A673 (cell line): ENCODE measurements around the gene ME3. TPM values are rescaled to one million over a fixed set of nuclear protein-coding genes. Genes with fewer than 3 reads are reported as not detected.

Source experiments
- BruUV-seq: library from RNA; stranded (reverse); fragments of 400-500 nt; replicated peaks from 2 replicates; lab custom pipeline; 2021; lab: Mats Ljungman, UMichigan
- CTCF ChIA-PET: fragments of 300-600 bp; sonication (Branson Sonifier 250); formaldehyde crosslinking; loops from one replicate; lab custom pipeline; 2022; ENCODE audit warnings: antibody characterized with exemption; lab: Charles Lee
- POLR2A ChIA-PET: fragments of 300-600 bp; sonication (Branson Sonifier 250); formaldehyde crosslinking; loops from one replicate; lab custom pipeline; 2022; ENCODE audit warnings: antibody characterized with exemption; ENCODE audit not compliant: low non-redundant PET; lab: Charles Lee
- DNase-seq: peaks from one replicate; pipeline ENCODE4 v3.0.0-alpha.2; 2015; ENCODE audit warnings: low spot score
- H3K27ac ChIP-seq: fragments of 200-600 bp; sonication (generic); 2 replicates; pipeline ENCODE4 v1.5.1; 2016; ENCODE audit warnings: mixed run types, low read depth, mild to moderate bottlenecking, mixed read lengths, antibody characterized with exemption, low read length; ENCODE audit not compliant: poor library complexity, severe bottlenecking
- H3K27me3 ChIP-seq: fragments of 200-600 bp; sonication (generic); replicated peaks from 2 replicates; pipeline ENCODE4 v1.6.1; 2017; ENCODE audit warnings: mixed run types, low read depth, mild to moderate bottlenecking, mixed read lengths, antibody characterized with exemption, low read length; ENCODE audit not compliant: insufficient read depth, poor library complexity
- H3K36me3 ChIP-seq: fragments of 200-600 bp; sonication (generic); 2 replicates; pipeline ENCODE4 v1.6.1; 2016; ENCODE audit warnings: mixed run types, mild to moderate bottlenecking, mixed read lengths, antibody characterized with exemption, low read length; ENCODE audit not compliant: insufficient read depth, poor library complexity, severe bottlenecking
- H3K4me1 ChIP-seq: fragments of 200-600 bp; sonication (generic); 2 replicates; pipeline ENCODE4 v1.6.1; 2017; ENCODE audit warnings: mixed run types, mild to moderate bottlenecking, mixed read lengths, antibody characterized with exemption, low read length; ENCODE audit not compliant: insufficient read depth, poor library complexity, severe bottlenecking
- H3K4me3 ChIP-seq: fragments of 200-600 bp; sonication (generic); 2 replicates; pipeline ENCODE4 v1.5.1; 2016; ENCODE audit warnings: low read depth, mixed run types, mild to moderate bottlenecking, mixed read lengths, low read length; ENCODE audit not compliant: poor library complexity, severe bottlenecking
- H3K9me3 ChIP-seq: fragments of 200-600 bp; sonication (generic); 2 replicates; pipeline ENCODE4 v1.6.1; 2016; ENCODE audit warnings: mixed run types, low read depth, mild to moderate bottlenecking, mixed read lengths, antibody characterized with exemption, low read length; ENCODE audit not compliant: poor library complexity, severe bottlenecking
- CTCF ChIP-seq: fragments of 300-800, 200-600 bp; sonication (generic); conservative IDR thresholded peaks from 2 replicates; pipeline ENCODE4 v1.5.1; 2017; ENCODE audit warnings: low read depth, mild to moderate bottlenecking, antibody characterized with exemption, low read length, moderate library complexity, mixed read lengths
- EZH2 ChIP-seq: fragments of 200-600 bp; sonication (generic); IDR thresholded peaks from 2 replicates; pipeline ENCODE4 v1.6.1; 2017; ENCODE audit warnings: borderline replicate concordance, low read depth, mild to moderate bottlenecking, mixed read lengths, antibody characterized with exemption, low read length; ENCODE audit not compliant: poor library complexity, severe bottlenecking
- intact Hi-C: fragments of 100-400 bp; cut with micrococcal nuclease; formaldehyde crosslinking; loops from one replicate; pipeline ENCODE4 v1.10.0; 2022; ENCODE audit not compliant: unreplicated experiment
- total RNA-seq: library from RNA; stranded (reverse); gene quantifications from 2 replicates; pipeline ENCODE4 v1.2.3, GENCODE V29; 2021

ME3 gene
- total RNA-seq, 1 experiment from 2014 or later = 7.6 TPM

- no TSS peak for BruUV-seq
- peaks cover 12% of the 10 kb centered on the region for H3K4me1 ChIP-seq
- H3K27me3 ChIP-seq = no peaks in the 10 kb centered on the region
- H3K4me3 ChIP-seq = no peak overlapping the region
- no peak for DNase-seq
- no peaks in the 10 kb centered on the region for H3K9me3 ChIP-seq
- POLR2A ChIA-PET = no interaction called here
- no peaks in the 10 kb centered on the region for H3K36me3 ChIP-seq
- intact Hi-C loops = no loop called here
- H3K27ac ChIP-seq = no peak overlapping the region
- TF ChIP-seq EZH2 = no peak
- no peak for TF ChIP-seq CTCF
- CTCF ChIA-PET = interaction anchor here (0.6 to 2.0 kb wide), 2 partner anchors 13 to 18 kb away, joined by 3 to 4 read pairs; no protein-coding TSS in a partner anchor
These were observed 77.0 kb downstream of the ME3 start for GRCh38 chr11:86595451-86595850.

GRCh38 chr11:86594746-86595145 lies 77.7 kb downstream of the ME3 start:
- H3K36me3 ChIP-seq = no peaks in the 10 kb centered on the region
- no peak overlapping the region for H3K4me3 ChIP-seq
- TF ChIP-seq EZH2 (no peak), CTCF (no peak)
- peaks cover 12% of the 10 kb centered on the region for H3K4me1 ChIP-seq
- ChIA-PET CTCF (interaction anchor here (2.0 kb wide), 1 partner anchor 13 kb away, joined by 4 read pairs; no protein-coding TSS in a partner anchor), POLR2A (no interaction called here)
- H3K27me3 ChIP-seq = no peaks in the 10 kb centered on the region
- intact Hi-C loops = no loop called here
- no peak overlapping the region for H3K27ac ChIP-seq
- no peak for DNase-seq
- no TSS peak for BruUV-seq
- no peaks in the 10 kb centered on the region for H3K9me3 ChIP-seq

GRCh38 chr11:86593833-86594232 lies 78.6 kb downstream of the ME3 start:
- BruUV-seq = no TSS peak
- intact Hi-C loops = no loop called here
- CTCF ChIA-PET = interaction anchor here (2.0 kb wide), 1 partner anchor 14 kb away, joined by 4 read pairs; no protein-coding TSS in a partner anchor

More at GRCh38 chr11:86593833-86594232, 78.6 kb downstream of the ME3 start:
- H3K27me3 ChIP-seq = no peaks in the 10 kb centered on the region
- H3K36me3 ChIP-seq = no peaks in the 10 kb centered on the region
- no peak for TF ChIP-seq EZH2
- POLR2A ChIA-PET = no interaction called here
- no peak overlapping the region for H3K4me3 ChIP-seq
- H3K27ac ChIP-seq = no peak overlapping the region
- no peak for DNase-seq
- no peaks in the 10 kb centered on the region for H3K9me3 ChIP-seq
- H3K4me1 ChIP-seq = peaks cover 12% of the 10 kb centered on the region
